ENCODE measurements around the gene ANKRD27.
"Not testable (repeated sequence)": the region's sequence is repeated elsewhere in the genome, so short reads cannot be mapped to it uniquely, and the experiment has no call there.

Gene ANKRD27

GRCh38 chr19:32652331-32652730 lies 22.6 kb downstream of the ANKRD27 start:
- DNase-seq = not testable (repeated sequence)

GRCh38 chr19:32651729-32652140 lies 23.2 kb downstream of the ANKRD27 start:
- DNase-seq = no peak

- no peak for DNase-seq
Measured at GRCh38 chr19:32650671-32651070, 24.3 kb downstream of the ANKRD27 start.

- DNase-seq = no peak
Measured at GRCh38 chr19:32649751-32650150, 25.2 kb downstream of the ANKRD27 start.

- DNase-seq = no peak
Measured at GRCh38 chr19:32647361-32647760, 27.6 kb downstream of the ANKRD27 start.

GRCh38 chr19:32646556-32646955 lies 28.4 kb downstream of the ANKRD27 start:
- DNase-seq = no peak

GRCh38 chr19:32642771-32643170 lies 32.2 kb downstream of the ANKRD27 start:
- no peak for DNase-seq

GRCh38 chr19:32638625-32639024 lies 36.4 kb downstream of the ANKRD27 start:
- no peak for DNase-seq

GRCh38 chr19:32637480-32637879 lies 37.5 kb downstream of the ANKRD27 start:
- no peak for DNase-seq

- DNase-seq = no peak
Measured at GRCh38 chr19:32631381-32631780, 43.6 kb downstream of the ANKRD27 start.

GRCh38 chr19:32630338-32630737 lies 44.6 kb downstream of the ANKRD27 start:
- no peak for DNase-seq

- DNase-seq = no peak
Measured at GRCh38 chr19:32627714-32628270, 47.2 kb downstream of the ANKRD27 start.

GRCh38 chr19:32626969-32627368 lies 48.0 kb downstream of the ANKRD27 start:
- DNase-seq = no peak

GRCh38 chr19:32624410-32624809 lies 50.6 kb downstream of the ANKRD27 start:
- DNase-seq = no peak

- DNase-seq = no peak
Measured at GRCh38 chr19:32622002-32622401, 53.0 kb downstream of the ANKRD27 start.

GRCh38 chr19:32619051-32619685 lies 55.8 kb downstream of the ANKRD27 start:
- no peak for DNase-seq

- DNase-seq = no peak
Measured at GRCh38 chr19:32615569-32615968, 59.4 kb downstream of the ANKRD27 start.

- DNase-seq = no peak
Measured at GRCh38 chr19:32614916-32615315, 60.1 kb downstream of the ANKRD27 start.

GRCh38 chr19:32613008-32613407 lies 62.0 kb downstream of the ANKRD27 start:
- DNase-seq = no peak

- no peak for DNase-seq
Measured at GRCh38 chr19:32611161-32611560, 63.8 kb downstream of the ANKRD27 start.

- no peak for DNase-seq
Measured at GRCh38 chr19:32607479-32607878, 67.5 kb downstream of the ANKRD27 start.

- DNase-seq = no peak
Measured at GRCh38 chr19:32606289-32606688, 68.7 kb downstream of the ANKRD27 start.

GRCh38 chr19:32605544-32605943 lies 69.4 kb downstream of the ANKRD27 start:
- DNase-seq = no peak

GRCh38 chr19:32603961-32604360 lies 71.0 kb downstream of the ANKRD27 start:
- no peak for DNase-seq

- peak; percentile 76 for DNase-seq
Measured at GRCh38 chr19:32599736-32600157, 75.2 kb downstream of the ANKRD27 start.
